Hypothalamus (tissue), 51 donors: ENCODE results near the gene EGLN1.

Experiments used
- DNase-seq, 51 donors: peaks; one replicate each; lab custom pipeline; 2025; lab: John Stamatoyannopoulos, UW

Gene EGLN1

GRCh38 chr1:231422798-231423309 lies 767 bp upstream of the EGLN1 start:
- no peak for DNase-seq

- peak in 31 of 51 donors; percentile 2 to 83 (median 47) for DNase-seq
These were observed 529 bp downstream of the EGLN1 start for GRCh38 chr1:231421546-231421970.

- peak in 37 of 51 donors; percentile 5 to 72 (median 31) for DNase-seq
These were observed 1.0 kb downstream of the EGLN1 start for GRCh38 chr1:231420959-231421545.

GRCh38 chr1:231420299-231420958 lies 1.7 kb downstream of the EGLN1 start:
- peak in 1 of 51 donors; percentile 51 for DNase-seq

- peak in 1 of 51 donors; percentile 51 for DNase-seq
These were observed 2.3 kb downstream of the EGLN1 start for GRCh38 chr1:231419738-231420298.

GRCh38 chr1:231419147-231419546 lies 2.9 kb downstream of the EGLN1 start:
- DNase-seq: no peak

GRCh38 chr1:231418741-231419107 lies 3.4 kb downstream of the EGLN1 start:
- DNase-seq: no peak

GRCh38 chr1:231418101-231418740 lies 3.9 kb downstream of the EGLN1 start:
- no peak for DNase-seq

GRCh38 chr1:231417513-231417912 lies 4.6 kb downstream of the EGLN1 start:
- DNase-seq: no peak

GRCh38 chr1:231416901-231417300 lies 5.2 kb downstream of the EGLN1 start:
- no peak for DNase-seq

GRCh38 chr1:231415018-231415583 lies 7.0 kb downstream of the EGLN1 start:
- no peak for DNase-seq

GRCh38 chr1:231414260-231415016 lies 7.6 kb downstream of the EGLN1 start:
- no peak for DNase-seq

- DNase-seq: no peak
These were observed 8.4 kb downstream of the EGLN1 start for GRCh38 chr1:231413749-231414082.

GRCh38 chr1:231411036-231411531 lies 11.0 kb downstream of the EGLN1 start:
- DNase-seq: no peak

- no peak for DNase-seq
These were observed 12.0 kb downstream of the EGLN1 start for GRCh38 chr1:231410036-231410612.

- no peak for DNase-seq
These were observed 13.5 kb downstream of the EGLN1 start for GRCh38 chr1:231408528-231409094.

- peak in 1 of 51 donors; percentile 16 for DNase-seq
These were observed 14.3 kb downstream of the EGLN1 start for GRCh38 chr1:231407547-231408396.

- DNase-seq: no peak
These were observed 15.0 kb downstream of the EGLN1 start for GRCh38 chr1:231407049-231407448.

GRCh38 chr1:231404318-231404717 lies 17.8 kb downstream of the EGLN1 start:
- DNase-seq: no peak
